Heart left ventricle (tissue), 13 donors: ENCODE measurements around the gene NFATC1.

Experiments used
- POLR2A ChIP-seq, 2 donors: fragments of 450-650 bp; IDR thresholded peaks; one replicate each; pipeline ENCODE4 v1.6.1; 2017; ENCODE audit warnings: antibody characterized with exemption in 2 of 2, mild to moderate bottlenecking in 2 of 2, moderate library complexity in 2 of 2
- TF ChIP-seq, protein P1 (sequence below), 12 donors: fragments of 200-600 bp; sonication (generic) in 4 of 12; IDR thresholded peaks; one replicate each; pipeline versions ENCODE4 v1.5.0 to v1.8.0; 2018 to 2022; ENCODE audit warnings: antibody characterized with exemption in 12 of 12, mild to moderate bottlenecking in 5 of 12
- donor health status: ischemic (EF 13 %, LVEDD 7.1; RV severe dilation, severe dysfunction).
- donor health status: DM: no; HTN: yes; CAD: no.
- donor health status: DM: no; HTN: no; CAD: no.
- donor health status: ischemic (EF 25% LVEDD 6.9; RV normal size, moderate dysfunction).
- donor health status: ischemic (EF 25% LVEDD 5.7; RV mildly dilated, moderate dysfunction).
- donor health status: ischemic (EF 35%, LVEDD 5.7; RV mildly dilated, moderate dysfunction).
- donor health status: nonischemic (EF 11% LVEDD 7.7; RV severe dilation, severe dysfunction).
- donor health status: DM: yes; HTN: yes; CAD: no.
- donor health status: PGD.
- donor health status: ischemic (EF 29% LVEDD 5.4; RV normal size, mild dysfunction).
- donor health status: nonischemic (EF 23%, LVEDD 6.1; RV moderate dilation, normal function).

GRCh38 chr18:79372991-79373390 is 22.7 kb upstream of the NFATC1 start:
- TF ChIP-seq, protein P1, sequence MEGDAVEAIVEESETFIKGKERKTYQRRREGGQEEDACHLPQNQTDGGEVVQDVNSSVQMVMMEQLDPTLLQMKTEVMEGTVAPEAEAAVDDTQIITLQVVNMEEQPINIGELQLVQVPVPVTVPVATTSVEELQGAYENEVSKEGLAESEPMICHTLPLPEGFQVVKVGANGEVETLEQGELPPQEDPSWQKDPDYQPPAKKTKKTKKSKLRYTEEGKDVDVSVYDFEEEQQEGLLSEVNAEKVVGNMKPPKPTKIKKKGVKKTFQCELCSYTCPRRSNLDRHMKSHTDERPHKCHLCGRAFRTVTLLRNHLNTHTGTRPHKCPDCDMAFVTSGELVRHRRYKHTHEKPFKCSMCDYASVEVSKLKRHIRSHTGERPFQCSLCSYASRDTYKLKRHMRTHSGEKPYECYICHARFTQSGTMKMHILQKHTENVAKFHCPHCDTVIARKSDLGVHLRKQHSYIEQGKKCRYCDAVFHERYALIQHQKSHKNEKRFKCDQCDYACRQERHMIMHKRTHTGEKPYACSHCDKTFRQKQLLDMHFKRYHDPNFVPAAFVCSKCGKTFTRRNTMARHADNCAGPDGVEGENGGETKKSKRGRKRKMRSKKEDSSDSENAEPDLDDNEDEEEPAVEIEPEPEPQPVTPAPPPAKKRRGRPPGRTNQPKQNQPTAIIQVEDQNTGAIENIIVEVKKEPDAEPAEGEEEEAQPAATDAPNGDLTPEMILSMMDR (IDR thresholded peaks at IDR 0.05): no peak
- no peak for TF ChIP-seq POLR2A (IDR thresholded peaks at IDR 0.05)
